Testis (tissue), 2 donors: ENCODE measurements around the gene SPTLC2.

Experiments
- POLR2A ChIP-seq: fragments of 450-650 bp; IDR thresholded peaks from one replicate; pipeline ENCODE4 v1.6.1; 2017; ENCODE audit warnings: antibody characterized with exemption, mild to moderate bottlenecking, moderate library complexity
- TF ChIP-seq, protein P1 (sequence below), 3 experiments: fragments of 450-650 bp in 2 of 3; fragments of 200-600 bp in 1 of 3; sonication (generic) in 1 of 3; IDR thresholded peaks; one replicate each; pipeline ENCODE4 v1.5.1; 2016 to 2019; ENCODE audit warnings: antibody characterized with exemption in 3 of 3, mild to moderate bottlenecking in 2 of 3, moderate library complexity in 1 of 3

DNA sequence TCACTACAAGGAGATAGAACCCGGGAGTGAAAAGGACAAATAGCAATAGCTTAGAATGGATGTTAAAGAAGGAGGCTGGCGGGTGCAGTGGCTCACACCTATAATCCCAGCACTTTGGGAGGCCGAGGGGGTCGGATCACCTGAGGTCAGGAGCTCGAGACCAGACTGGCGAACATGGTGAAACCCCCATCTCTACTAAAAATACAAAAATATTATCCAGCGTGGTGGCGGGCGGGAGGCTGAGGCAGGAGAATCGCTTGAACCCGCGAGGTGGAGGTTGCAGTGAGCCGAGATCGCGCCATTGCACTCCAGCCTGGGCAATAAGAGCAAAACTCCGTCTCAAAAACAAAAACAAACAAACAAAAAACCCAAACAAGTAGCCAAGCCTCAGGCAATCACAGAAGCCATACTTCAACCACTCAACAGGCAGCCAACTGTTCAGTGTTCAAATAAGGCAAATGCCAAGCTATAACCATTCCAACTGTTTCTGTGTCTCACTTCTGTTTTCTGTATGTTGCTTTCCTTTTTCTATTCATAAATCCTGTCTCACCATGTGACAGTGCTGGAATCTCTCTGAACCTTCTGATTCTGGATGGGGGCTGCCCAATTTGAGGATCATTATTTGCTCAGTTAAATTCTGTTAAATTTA is 3.9 kb upstream of the SPTLC2 start:
- TF ChIP-seq, protein P1, sequence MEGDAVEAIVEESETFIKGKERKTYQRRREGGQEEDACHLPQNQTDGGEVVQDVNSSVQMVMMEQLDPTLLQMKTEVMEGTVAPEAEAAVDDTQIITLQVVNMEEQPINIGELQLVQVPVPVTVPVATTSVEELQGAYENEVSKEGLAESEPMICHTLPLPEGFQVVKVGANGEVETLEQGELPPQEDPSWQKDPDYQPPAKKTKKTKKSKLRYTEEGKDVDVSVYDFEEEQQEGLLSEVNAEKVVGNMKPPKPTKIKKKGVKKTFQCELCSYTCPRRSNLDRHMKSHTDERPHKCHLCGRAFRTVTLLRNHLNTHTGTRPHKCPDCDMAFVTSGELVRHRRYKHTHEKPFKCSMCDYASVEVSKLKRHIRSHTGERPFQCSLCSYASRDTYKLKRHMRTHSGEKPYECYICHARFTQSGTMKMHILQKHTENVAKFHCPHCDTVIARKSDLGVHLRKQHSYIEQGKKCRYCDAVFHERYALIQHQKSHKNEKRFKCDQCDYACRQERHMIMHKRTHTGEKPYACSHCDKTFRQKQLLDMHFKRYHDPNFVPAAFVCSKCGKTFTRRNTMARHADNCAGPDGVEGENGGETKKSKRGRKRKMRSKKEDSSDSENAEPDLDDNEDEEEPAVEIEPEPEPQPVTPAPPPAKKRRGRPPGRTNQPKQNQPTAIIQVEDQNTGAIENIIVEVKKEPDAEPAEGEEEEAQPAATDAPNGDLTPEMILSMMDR (IDR thresholded peaks at IDR 0.05) = no peak
- no peak for TF ChIP-seq POLR2A
